Measurements from ENCODE around the gene INAVA. TPM values are rescaled to one million over a fixed set of nuclear protein-coding genes. Genes with fewer than 3 reads are reported as not detected.

INAVA gene
- total and polyA plus RNA-seq, 9 of the 15 experiments (the other 6 are each of a cell fraction or from before 2014, with no cell fraction given) = 0.09 TPM; not detected in 8

GRCh38 chr1:200886594-200886993 lies 8.1 kb upstream of the INAVA start (continued):
- TF ChIP-seq ZBTB11 (CRISPR knock-in tag; IDR thresholded peaks at IDR 0.05) = peak in 1 of 3 experiments; percentile 73; a peak in 2 of 6 replicates
- TF ChIP-seq TEAD2 (tag; IDR thresholded peaks at IDR 0.05) = no peak
- no peak for TF ChIP-seq JUNB (CRISPR knock-in tag; conservative IDR thresholded peaks at IDR 0.05)
- TF ChIP-seq SAP30 (IDR thresholded peaks at IDR 0.05; ENCODE audit: borderline replicate concordance, insufficient read depth, low read depth, low read length, poor library complexity, severe bottlenecking) = no peak
- TF ChIP-seq ZNF253 (CRISPR knock-in tag; conservative IDR thresholded peaks at IDR 0.05) = no peak
- TF ChIP-seq ZBTB7A (IDR thresholded peaks at IDR 0.05; ENCODE audit: borderline replicate concordance, control insufficient read depth, low read depth, low read length) = no peak
- TF ChIP-seq NR2C2 (CRISPR knock-in tag; IDR thresholded peaks at IDR 0.05) = no peak
- peak; percentile 72 for TF ChIP-seq NR2C2 (tag; IDR thresholded peaks at IDR 0.05)
- no peak for TF ChIP-seq ZFP91 (CRISPR knock-in tag; IDR thresholded peaks at IDR 0.05)
- no peak for TF ChIP-seq CLOCK (CRISPR knock-in tag; IDR thresholded peaks at IDR 0.05; ENCODE audit: borderline replicate concordance)
- no peak for TF ChIP-seq E2F4 (CRISPR knock-in tag; IDR thresholded peaks at IDR 0.05; ENCODE audit: low read depth)
- no peak for TF ChIP-seq ZC3H4 (CRISPR knock-in tag; IDR thresholded peaks at IDR 0.05; ENCODE audit: borderline replicate concordance)
- no peak for TF ChIP-seq ZHX1 (conservative IDR thresholded peaks at IDR 0.05; ENCODE audit: low read length)
- TF ChIP-seq SMAD1 (IDR thresholded peaks at IDR 0.05; ENCODE audit: low read depth, low read length, partially characterized antibody) = no peak
- peak; percentile 50; the same call in 1 of the 2 replicates for TF ChIP-seq TAL1 (IDR thresholded peaks at IDR 0.05)
